Amygdala (tissue), 56 donors: ENCODE measurements around the gene CFAP119.

Experiments used
- DNase-seq, 56 donors: peaks; one replicate each; lab custom pipeline; 2025; lab: John Stamatoyannopoulos, UW

Gene CFAP119

DNA sequence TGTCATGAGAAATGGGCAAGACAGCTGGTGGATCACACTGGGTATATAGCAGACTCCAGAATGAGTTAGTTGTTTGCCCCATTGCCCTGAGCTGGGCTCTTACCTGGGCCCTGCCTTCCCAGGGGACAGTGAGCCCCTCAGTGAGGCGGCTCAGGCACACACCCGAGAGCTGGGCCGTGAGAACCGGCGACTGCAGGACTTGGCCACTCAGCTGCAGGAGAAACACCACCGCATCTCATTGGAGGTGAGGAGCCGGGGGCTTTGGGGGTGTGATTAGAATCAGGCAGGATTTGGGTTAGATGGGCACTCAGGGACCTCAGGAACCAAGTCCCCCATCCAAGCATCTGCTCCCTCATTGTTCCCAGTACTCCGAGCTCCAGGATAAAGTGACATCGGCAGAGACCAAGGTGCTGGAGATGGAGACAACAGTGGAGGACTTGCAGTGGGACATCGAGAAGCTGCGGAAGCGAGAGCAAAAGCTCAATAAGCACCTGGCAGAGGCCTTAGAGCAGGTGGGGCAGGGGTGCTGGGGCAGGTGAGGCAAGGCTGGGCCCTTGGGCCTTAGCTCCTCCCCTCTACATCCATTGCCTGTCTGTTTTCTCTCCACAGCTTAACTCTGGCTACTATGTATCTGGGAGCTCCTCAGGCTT lies 3.1 kb upstream of the CFAP119 start:
- no peak for DNase-seq

DNA sequence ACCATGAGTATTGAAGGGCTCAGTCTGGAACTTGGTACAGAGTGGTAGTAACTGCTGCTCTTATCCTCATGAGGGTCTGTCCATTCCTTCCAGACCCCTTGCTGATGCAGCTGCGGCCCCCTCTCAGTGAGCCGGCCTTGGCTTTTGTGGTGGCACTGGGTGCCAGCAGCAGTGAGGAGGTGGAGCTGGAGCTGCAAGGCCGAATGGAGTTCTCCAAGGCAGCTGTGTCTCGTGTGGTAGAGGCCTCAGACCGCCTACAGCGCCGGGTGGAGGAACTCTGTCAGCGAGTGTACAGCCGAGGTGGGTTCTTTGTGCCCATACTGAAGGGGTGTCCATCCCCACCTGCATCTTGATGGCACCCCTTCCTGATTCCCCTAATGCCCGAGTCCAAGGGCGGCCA lies 2.2 kb upstream of the CFAP119 start:
- DNase-seq, result no peak

DNA sequence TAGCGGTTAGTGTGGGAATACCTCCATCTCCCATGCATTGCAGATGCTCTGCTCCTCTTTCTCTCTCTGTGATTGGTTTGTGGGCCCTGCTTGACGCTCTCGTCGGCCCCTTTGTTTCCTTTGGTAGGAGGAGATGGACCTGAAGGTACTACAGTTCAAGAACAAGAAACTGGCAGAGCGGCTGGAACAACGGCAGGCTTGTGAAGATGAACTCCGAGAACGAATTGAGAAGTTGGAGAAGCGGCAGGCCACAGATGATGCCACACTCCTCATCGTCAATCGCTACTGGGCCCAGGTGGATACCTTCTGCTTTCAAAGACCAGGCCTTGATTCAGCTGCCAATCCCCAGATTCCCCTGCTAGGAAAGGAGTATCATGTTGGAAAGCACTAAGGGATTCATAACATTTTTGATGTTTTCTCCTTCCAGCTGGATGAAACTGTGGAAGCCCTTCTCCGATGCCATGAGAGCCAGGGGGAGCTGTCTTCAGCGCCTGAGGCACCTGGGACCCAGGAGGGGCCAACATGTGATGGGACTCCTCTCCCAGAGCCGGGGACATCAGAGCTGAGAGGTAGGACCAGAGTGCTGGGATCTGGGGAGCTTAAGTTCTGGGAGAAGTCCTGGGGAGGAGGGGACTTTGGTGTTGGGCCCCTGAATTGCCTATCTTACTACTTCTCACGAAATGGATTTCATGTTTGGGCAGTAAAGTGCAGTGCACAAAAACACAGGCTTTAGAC lies 1.3 kb upstream of the CFAP119 start:
- DNase-seq, result no peak

DNA sequence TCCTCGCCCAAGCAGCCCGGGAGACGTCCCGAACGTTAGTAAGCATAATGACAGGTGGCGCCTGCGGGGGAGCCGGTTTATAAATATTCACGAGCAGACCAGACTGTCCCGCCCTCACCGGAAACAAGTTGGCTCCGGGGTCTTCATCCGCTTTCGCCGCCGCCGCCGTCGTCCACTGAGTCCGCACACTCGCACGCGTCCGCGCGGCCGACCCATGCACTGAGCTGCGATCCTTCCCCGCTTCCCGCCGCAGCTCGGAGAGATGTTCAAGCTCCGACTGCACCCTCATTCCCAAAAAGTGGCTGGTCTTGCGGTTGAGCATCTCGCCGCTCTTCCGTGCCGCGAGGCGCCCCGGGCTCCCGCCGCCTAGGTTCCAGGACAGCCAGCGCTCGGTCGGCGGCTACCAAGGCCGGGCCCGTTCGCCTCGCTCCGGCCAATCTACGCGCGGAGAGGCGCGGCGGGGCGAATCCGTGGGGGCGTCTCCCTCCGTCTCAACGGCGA lies 385 bp downstream of the CFAP119 start:
- DNase-seq, result peak in 5 of 56 donors; percentile 13 to 42 (median 16)

DNA sequence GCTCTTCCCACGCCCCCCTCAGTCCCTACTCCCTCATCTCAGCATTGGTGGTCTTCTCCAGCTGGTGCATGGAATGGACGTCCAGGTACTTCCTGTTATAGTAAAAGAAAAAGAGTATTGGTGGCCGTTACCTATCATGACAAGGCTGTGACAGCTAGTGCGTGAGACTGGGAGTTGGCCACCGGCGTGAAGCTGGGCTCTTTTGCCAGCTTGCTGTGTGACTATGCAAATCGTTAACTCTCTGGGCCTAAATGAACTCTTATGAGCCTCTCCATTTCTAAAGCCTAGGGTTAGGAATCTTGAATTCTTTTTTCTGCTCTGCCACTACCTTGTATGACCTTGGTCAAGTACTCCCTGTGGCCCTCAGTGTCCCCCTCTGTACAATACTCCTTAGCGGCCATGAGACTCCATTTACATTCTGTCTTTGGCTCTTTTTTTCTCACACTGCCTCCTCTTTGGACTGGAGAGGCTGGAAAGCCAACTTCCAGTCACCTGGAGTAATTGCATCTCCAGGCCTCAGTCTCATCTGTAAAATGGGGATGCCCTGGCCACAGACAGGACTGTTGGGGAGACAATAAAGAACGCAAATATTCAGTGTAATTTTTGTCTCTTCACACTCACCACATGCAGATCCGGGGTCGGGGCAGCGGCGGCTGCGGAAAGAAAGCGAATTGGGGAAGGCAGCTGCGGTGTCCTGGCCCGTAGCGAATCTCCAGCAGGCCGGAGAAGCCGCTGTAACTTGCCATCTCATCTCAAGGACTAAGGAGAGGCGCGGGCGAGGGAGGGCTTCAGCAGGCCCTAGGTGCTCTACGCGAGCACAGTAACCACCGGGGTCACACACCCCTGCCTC lies 1.1 kb downstream of the CFAP119 start:
- DNase-seq, result no peak

DNA sequence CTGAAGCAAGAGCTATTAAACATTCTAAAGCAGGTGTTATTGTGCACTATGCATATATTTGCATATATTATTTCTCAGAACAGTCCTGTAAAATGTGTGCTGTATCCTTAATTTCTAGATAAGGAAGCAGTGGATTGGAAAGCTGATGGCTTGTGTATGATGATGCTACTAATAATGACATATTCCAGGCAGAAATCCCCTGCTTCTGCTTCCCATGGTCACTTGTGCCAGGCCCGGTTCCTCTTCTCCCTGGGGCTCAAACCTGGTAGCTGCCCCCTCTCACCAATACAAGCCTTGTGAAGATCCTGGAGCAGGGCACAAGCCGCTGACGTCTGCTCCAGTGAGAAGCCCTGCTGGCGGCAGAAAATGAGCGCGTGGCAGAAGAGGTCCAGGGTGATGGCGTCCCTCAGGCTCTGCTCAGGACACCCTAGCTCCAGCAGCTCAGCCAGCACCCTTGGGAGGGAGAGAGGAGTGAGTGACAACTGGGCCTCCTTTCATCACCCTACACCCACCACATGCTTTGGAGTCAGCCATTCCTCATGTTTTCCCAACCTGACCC lies 1.8 kb downstream of the CFAP119 start:
- DNase-seq, result no peak

DNA sequence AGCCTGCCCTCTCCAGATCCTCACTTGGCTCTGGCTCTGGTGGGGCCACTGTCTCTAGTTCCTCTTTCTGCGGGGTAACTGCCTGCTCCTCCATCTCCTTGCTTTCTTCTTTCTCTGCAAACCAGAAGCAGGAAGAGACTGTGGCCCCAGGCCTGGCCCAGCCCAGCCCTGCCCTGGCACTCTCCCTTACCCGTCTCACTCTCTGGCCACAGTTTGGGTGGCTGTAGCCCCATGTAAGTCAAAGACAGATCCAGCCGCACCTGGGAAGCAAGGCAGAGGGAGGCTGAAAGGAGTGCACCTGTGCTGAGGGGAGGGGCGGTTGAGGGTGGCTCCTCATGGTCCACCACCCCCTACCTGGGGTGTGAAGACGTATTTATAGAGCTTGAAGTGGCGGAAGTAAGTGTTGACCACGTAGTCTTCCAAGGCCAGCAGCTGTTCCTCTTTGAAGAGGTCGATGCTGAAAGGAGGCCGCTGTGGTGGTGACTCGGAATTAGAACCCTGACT lies 2.8 kb downstream of the CFAP119 start:
- peak in 2 of 56 donors; percentile 6 to 48 for DNase-seq

DNA sequence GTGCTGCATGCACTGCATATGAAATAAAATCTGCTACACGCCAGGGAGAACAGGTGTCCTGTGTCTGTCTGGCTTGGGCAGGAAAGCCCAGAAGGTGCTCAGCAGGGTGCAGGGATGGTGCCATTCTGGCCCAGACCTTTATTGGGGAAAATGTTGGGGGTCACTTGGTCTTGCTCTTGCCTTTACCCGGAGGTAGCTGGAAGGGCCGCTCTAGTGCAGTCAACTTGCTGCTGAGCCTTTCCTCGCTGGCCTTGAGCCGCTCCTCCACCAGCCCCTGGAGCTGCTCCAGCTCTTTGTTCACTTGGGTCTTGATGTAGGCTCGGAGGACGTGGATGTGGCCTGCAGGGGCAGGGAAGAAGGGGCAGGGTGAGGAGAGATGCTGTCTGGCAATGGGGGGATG lies 4.5 kb downstream of the CFAP119 start:
- no peak for DNase-seq

DNA sequence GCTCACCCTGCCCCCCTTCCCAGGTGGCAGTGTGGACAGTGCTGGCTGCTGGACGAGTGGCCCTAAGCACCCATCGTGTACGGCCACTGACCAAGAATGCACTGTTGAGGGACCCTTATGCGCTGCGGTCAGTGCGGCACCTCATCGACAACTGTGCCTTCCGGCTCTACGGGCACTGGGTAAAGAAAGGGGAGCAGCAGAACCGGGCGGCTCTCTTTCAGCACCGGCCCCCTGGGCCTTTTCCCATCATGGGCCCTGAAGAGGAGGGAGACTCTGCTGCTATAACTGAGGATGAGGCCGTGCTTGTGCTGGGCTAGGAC lies 5.1 kb downstream of the CFAP119 start:
- DNase-seq, result no peak

DNA sequence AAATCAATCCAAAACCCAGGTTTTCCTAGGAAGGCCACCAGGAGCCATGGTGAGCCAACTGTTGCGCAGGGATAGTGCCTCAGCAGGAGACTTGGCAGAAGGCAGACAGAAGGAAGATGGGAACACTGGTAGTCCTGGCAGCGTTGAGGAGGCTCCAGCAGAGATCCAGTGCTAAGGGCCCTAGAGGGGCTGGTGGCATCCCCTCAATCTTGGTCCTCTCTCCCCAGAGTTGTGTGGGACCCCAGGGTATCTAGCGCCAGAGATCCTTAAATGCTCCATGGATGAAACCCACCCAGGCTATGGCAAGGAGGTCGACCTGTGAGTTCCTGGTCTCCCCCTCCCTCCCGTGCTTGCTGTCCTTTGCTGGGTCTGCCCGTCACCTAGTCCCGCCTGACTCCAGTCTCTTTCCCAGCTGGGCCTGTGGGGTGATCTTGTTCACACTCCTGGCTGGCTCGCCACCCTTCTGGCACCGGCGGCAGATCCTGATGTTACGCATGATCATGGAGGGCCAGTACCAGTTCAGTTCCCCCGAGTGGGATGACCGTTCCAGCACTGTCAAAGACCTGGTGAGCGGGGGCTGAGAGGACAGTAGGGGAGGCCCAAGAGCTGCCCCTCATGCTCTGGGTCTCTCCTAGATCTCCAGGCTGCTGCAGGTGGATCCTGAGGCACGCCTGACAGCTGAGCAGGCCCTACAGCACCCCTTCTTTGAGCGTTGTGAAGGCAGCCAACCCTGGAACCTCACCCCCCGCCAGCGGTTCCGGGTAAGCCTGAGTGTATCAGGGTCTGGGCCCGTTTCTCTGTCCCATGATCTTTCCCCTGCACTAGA lies 5.7 kb downstream of the CFAP119 start:
- DNase-seq, result no peak

DNA sequence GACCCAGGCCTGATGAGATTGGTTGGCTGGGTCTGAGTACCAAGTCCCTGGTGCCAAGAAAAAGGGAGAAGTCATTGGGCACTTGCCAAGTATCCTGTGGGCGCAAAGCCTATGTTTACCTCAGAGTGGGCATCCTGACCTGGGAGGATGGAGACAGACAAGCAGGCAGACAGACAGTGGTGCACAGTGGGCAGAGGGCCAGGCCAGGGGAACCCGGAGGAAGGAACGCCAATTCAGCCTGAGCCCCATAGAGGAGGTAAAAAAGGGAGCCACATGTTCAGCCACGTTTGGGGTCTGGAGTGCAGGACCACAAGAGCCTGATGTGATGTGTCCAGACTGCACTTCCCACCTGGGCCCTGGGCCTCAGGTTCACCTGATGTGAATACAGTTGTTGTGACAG lies 8.3 kb downstream of the CFAP119 start:
- DNase-seq, result no peak

DNA sequence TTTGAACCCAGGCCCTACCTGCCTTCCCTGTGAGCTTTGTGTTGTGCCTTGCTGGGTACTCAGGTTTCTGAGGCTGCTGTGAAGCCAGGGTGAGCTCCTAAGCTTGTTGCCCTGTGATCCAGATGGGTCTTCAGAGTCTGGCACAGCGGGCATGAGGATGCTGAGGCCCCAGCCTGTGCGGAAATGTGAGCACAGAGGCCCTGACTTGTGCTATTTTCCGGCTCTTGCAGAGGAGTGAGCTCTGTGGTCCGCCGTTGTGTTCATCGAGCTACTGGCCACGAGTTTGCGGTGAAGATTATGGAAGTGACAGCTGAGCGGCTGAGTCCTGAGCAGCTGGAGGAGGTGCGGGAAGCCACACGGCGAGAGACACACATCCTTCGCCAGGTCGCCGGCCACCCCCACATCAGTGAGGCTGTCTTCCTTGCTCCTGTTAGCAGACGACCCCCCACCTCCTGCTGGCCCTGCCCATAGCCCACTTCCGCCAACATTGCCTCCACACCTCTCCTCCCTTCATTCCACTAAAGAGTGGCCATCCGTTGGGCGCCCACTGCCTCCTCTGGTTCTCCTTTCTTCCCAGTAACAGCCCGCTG lies 10.9 kb downstream of the CFAP119 start:
- no peak for DNase-seq

DNA sequence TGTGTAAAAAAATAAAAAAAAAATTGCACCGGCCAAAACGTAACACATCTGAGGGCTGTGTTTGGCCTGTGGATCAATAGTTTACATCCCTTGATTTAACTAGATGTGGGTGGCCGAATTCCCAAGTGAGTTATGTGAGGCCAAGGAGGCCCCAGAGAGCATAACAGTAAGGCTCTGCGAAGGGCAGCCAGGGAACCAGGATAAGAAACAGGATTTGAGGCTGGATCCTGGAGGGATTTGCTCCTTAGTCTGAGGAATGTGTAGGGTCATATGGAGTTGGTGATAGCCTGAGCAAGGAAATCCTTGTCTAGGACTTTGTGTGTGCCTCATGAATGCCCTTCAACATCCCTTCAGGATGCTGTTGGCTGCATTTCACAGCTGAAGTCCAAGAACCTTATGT lies 11.7 kb downstream of the CFAP119 start:
- DNase-seq, result no peak

DNA sequence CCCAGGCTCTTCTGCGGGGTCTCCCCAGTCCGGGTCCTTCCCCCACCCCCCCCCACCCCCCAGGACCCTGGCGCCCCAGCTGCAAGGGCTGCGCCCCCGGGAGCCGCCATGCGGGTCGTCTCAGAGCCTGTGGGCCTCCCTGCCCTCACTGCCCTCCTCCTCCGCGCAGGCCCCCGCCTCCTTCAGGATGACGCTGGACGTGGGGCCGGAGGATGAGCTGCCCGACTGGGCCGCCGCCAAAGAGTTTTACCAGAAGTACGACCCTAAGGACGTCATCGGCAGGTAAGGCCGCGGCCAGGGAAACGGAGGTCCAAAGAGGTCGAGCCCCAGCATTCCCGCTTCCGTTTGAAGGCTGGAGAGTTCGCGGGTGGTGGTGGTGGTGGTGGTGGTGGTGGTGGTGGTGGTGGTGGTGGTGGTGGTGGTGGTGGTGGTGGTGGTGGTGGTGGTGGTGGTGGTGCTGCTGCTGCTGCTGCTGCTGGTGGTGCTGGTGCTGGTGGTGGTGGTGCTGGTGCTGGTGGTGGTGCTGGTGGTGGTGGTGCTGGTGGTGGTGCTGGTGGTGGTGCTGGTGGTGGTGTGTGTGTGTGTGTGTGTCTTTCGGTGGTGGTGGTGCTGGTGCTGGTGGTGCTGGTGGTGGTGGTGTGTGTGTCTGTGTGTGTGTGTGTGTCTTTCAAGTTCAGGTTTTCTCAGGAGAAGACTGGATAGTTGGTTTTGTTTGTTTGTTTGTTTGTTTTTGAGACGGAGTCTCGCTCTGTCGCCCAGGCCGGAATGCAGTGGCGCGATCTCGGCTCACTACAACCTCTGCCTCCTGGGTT lies 13.0 kb downstream of the CFAP119 start:
- peak in 4 of 56 donors; percentile 19 to 83 (median 40) for DNase-seq

DNA sequence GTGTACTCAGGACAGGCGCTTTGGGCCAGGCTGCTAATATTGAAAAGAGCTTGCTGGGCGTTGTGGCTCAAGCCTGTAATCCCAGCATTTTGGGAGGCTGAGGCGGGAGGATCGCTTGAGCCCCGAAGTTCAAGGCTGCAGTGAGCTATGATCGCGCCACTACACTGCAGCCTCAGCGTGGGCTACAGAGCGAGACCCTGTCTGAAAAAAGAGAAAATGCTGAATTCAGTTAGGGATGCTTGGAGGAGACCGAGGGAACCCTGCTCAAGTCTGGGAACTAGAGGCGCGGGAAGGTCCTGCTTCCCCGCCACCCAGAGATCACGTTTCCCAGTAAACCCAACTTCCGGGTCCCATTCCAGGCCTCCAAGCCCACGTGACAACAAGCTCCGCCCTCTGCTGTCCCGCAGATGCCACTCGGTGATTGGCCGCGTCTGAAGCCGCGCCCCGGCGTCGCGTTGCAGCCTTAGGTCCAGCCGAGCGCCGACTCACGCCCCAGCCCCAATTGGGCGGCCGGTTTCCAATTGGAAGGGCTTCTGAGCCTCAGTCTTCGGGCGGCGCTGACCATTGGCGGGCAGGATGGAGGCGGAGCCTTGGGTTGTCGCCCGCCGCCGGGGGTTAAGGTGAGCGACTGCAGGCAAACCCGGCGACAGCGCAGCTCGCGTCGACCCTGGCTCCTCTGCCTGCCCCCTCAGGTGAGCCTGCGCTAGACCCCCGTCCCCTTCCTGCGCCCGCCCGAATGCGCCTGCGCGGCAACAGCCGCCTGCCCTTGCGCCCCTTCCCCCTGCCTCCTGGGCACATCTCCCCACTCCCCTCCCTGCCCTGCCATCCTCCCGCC lies 13.8 kb downstream of the CFAP119 start, which contains the start of gene PHKG2:
Gene PHKG2 (plus strand): TSS at position 627 of the 835 bp plus-strand sequence. CDS start 396 bp downstream, outside the sequence.
- peak; percentile 82 to 99 (median 97) for DNase-seq

DNA sequence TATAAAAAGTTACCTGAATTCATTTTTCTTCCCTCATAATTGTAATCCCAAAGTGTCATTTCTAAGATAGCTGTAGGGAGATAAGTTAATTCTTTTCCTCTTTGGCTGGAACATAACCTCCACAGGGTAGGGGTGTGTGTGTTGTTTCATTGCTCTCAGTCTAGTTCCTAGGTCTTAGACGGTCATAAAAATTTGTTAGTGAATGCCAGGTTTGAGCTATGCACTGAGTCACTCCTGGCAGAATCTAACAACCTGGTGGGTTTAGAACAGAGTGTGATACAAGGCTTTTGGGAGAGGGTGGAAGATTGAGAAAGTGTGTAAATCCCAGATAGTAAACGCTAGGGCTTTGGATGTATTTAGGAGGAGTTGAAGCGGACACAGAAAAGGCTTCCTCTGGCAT lies 14.5 kb downstream of the CFAP119 start:
- no peak for DNase-seq

DNA sequence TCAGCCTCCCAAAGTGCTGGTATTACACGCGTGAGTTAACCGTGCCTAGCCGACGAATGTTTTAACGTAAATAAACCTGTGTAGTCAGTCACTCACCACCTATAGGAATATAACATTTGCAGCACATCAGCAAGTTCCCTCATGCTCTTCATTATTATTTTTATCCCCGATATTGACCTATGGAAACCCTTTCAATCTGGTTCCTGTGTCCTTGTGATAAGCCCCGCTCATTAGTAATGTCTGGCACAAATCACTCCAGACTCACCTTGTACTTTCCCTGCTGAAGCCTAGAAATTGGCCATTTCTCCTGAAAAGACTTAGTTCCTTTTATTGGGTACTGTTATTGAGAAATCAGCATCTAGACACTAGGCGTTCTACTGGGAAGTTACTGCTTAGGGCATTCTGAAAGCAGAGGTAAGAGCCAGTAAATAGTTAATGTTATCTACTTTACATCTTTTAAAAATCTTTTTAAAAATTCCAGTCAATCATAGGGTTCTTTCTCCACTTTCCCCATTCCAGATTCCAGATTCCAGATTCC lies 15.2 kb downstream of the CFAP119 start:
- DNase-seq, result no peak
